22Rv1 (cell line): ENCODE data around the gene MTMR10.

Experiments used
- CTCF ChIP-seq: fragments of 450-650 bp; IDR thresholded peaks from 2 replicates; pipeline ENCODE4 v1.5.1; 2017; ENCODE audit warnings: mild to moderate bottlenecking
- ZFX ChIP-seq: fragments of 450-650 bp; IDR thresholded peaks from 2 replicates; pipeline ENCODE4 v1.6.1; 2017; ENCODE audit warnings: antibody characterized with exemption, borderline replicate concordance

- TF ChIP-seq CTCF: no peak
- no peak for TF ChIP-seq ZFX
Measured at GRCh38 chr15:30958219-30958618, 33.2 kb downstream of the MTMR10 start.
